ENCODE results near the gene LRFN2. TPM values are rescaled to one million over a fixed set of nuclear protein-coding genes. Genes with fewer than 3 reads are reported as not detected.

Gene LRFN2
- total RNA-seq, 1 donor from 2014 or later, result 0.32 TPM

DNA sequence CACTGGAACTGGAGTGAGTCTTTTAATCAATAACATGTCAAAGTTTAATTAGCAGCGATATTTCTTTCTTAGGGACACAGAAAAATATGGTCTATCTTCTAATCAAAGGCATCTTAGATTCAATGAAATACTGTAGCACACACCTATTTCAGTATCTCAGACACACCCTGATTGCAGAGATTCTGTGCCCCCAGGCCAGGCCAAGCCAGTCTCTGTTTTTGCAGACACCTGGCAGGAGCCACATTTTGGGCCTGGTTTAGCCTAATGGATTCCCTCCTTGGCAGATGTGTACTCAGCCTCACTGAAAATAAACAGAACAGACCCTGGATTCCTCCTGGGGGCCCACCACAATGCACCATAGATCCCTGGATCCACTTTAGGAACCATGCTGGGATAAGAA, 74.8 kb downstream of the LRFN2 start:
- Histone ChIP-seq H3K79me2 (ENCODE audit: insufficient read depth, low read length) (no peaks in the 10 kb centered on the region), H3K36me3 (ENCODE audit: insufficient read depth, low read length) (no peaks in the 10 kb centered on the region), H3K27ac (ENCODE audit: low read depth, low read length) (no peak overlapping the region), H3K4me3 (ENCODE audit: insufficient read depth, low read depth, low read length) (no peak overlapping the region), H3K4me1 (ENCODE audit: insufficient read depth, low read length) (no peaks in the 10 kb centered on the region), H4K20me1 (ENCODE audit: insufficient read depth, low read length) (no peaks in the 10 kb centered on the region), H3K27me3 (ENCODE audit: insufficient read depth, low read length) (peaks cover 1% of the 10 kb centered on the region), H2AFZ (ENCODE audit: low read depth, low read length) (no peak overlapping the region), H3K9me3 (ENCODE audit: insufficient read depth, low read depth, low read length) (no peaks in the 10 kb centered on the region), H3K9ac (ENCODE audit: low read length) (no peak overlapping the region), H3K4me2 (ENCODE audit: low read length) (no peak overlapping the region)
- H3K27ac Mint-ChIP-seq (ENCODE audit: unreplicated experiment), result no peak overlapping the region
- H3K9me3 Mint-ChIP-seq (ENCODE audit: unreplicated experiment), result no peaks in the 10 kb centered on the region
- peaks cover 3% of the 10 kb centered on the region for H3K4me1 Mint-ChIP-seq (ENCODE audit: low read depth, unreplicated experiment)
- TF ChIP-seq EZH2 (IDR thresholded peaks at IDR 0.05; ENCODE audit: insufficient read depth, low read length), result no peak
- TF ChIP-seq, protein P1, sequence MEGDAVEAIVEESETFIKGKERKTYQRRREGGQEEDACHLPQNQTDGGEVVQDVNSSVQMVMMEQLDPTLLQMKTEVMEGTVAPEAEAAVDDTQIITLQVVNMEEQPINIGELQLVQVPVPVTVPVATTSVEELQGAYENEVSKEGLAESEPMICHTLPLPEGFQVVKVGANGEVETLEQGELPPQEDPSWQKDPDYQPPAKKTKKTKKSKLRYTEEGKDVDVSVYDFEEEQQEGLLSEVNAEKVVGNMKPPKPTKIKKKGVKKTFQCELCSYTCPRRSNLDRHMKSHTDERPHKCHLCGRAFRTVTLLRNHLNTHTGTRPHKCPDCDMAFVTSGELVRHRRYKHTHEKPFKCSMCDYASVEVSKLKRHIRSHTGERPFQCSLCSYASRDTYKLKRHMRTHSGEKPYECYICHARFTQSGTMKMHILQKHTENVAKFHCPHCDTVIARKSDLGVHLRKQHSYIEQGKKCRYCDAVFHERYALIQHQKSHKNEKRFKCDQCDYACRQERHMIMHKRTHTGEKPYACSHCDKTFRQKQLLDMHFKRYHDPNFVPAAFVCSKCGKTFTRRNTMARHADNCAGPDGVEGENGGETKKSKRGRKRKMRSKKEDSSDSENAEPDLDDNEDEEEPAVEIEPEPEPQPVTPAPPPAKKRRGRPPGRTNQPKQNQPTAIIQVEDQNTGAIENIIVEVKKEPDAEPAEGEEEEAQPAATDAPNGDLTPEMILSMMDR (IDR thresholded peaks at IDR 0.05; ENCODE audit: insufficient read depth, low read depth, low read length), result no peak
- peaks cover 37% of the 10 kb centered on the region for H3K27me3 Mint-ChIP-seq (ENCODE audit: low read depth, unreplicated experiment)
- H3K36me3 Mint-ChIP-seq (ENCODE audit: low read depth, unreplicated experiment), result no peaks in the 10 kb centered on the region
- H3K4me3 Mint-ChIP-seq (ENCODE audit: unreplicated experiment), result no peak overlapping the region
- DNase-seq (ENCODE audit: low read depth) (no peak), FAIRE-seq (no peak)

DNA sequence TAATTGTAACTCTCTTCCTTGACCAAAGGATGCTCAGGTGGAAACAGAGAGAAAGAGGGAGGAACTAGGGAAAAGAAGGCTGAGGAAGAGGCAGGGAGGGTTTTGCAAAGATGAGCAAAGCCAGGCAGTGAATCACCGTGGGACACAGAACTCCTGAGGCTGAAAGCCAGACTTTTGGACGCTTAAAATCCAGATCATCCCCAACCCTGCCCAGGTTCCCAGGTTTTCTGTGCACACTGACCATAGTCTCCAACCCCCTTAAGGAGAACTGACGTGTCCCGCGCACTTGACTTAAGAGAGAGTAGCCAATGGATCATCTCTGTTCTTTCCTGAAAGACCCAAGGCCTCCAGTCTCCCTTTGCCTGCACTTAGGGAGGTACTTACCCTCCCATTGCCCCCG, 75.3 kb downstream of the LRFN2 start:
- no peak for FAIRE-seq
- peaks cover 37% of the 10 kb centered on the region for H3K27me3 Mint-ChIP-seq (ENCODE audit: low read depth, unreplicated experiment)
- no peak for TF ChIP-seq EZH2 (IDR thresholded peaks at IDR 0.05; ENCODE audit: insufficient read depth, low read length)
- TF ChIP-seq, protein P1 (IDR thresholded peaks at IDR 0.05; ENCODE audit: insufficient read depth, low read depth, low read length), result no peak

DNA sequence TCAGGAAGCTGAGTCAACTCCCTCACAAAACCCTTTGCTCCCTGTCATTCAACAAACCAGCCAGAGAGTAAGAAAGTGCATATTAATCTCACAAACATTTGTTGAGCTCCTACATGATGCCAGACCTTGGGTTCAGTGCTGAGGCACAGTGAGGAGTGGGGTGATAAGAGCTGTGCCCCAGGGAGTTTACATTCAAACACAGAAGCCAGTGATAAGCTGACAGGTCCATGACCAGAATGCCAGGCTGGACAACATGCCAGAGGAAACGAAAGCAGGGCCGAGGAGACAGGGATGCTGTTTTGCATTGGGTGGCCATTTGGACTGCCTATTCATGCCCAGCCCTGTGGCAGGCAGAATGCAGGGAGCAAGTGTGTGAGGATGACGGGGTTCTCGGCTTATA, 76.7 kb downstream of the LRFN2 start:
- FAIRE-seq, result no peak
- no peak overlapping the region for H3K9ac ChIP-seq (ENCODE audit: low read length)
- H3K4me3 ChIP-seq (ENCODE audit: insufficient read depth, low read depth, low read length), result no peak overlapping the region

More for the DNA sequence above, 75.3 kb downstream of the LRFN2 start:
- Mint-ChIP-seq H3K4me3 (ENCODE audit: unreplicated experiment) (no peak overlapping the region), H3K36me3 (ENCODE audit: low read depth, unreplicated experiment) (no peaks in the 10 kb centered on the region), H3K4me1 (ENCODE audit: low read depth, unreplicated experiment) (peaks cover 3% of the 10 kb centered on the region), H3K27ac (ENCODE audit: unreplicated experiment) (no peak overlapping the region), H3K9me3 (ENCODE audit: unreplicated experiment) (no peaks in the 10 kb centered on the region)
- H3K4me1 ChIP-seq (ENCODE audit: insufficient read depth, low read length), result no peaks in the 10 kb centered on the region
- H3K4me2 ChIP-seq (ENCODE audit: low read length), result no peak overlapping the region
- no peak overlapping the region for H2AFZ ChIP-seq (ENCODE audit: low read depth, low read length)
- H3K9ac ChIP-seq (ENCODE audit: low read length), result no peak overlapping the region
- no peak overlapping the region for H3K27ac ChIP-seq (ENCODE audit: low read depth, low read length)
- H3K36me3 ChIP-seq (ENCODE audit: insufficient read depth, low read length), result no peaks in the 10 kb centered on the region
- H3K4me3 ChIP-seq (ENCODE audit: insufficient read depth, low read depth, low read length), result no peak overlapping the region
- H3K9me3 ChIP-seq (ENCODE audit: insufficient read depth, low read depth, low read length), result no peaks in the 10 kb centered on the region
- no peaks in the 10 kb centered on the region for H3K27me3 ChIP-seq (ENCODE audit: insufficient read depth, low read length)
- no peaks in the 10 kb centered on the region for H3K79me2 ChIP-seq (ENCODE audit: insufficient read depth, low read length)
- no peak for DNase-seq (ENCODE audit: low read depth)
- H4K20me1 ChIP-seq (ENCODE audit: insufficient read depth, low read length), result no peaks in the 10 kb centered on the region

More for the DNA sequence above, 76.7 kb downstream of the LRFN2 start:
- Histone ChIP-seq H4K20me1 (ENCODE audit: insufficient read depth, low read length) (no peaks in the 10 kb centered on the region), H3K27ac (ENCODE audit: low read depth, low read length) (no peak overlapping the region), H3K27me3 (ENCODE audit: insufficient read depth, low read length) (no peaks in the 10 kb centered on the region), H3K36me3 (ENCODE audit: insufficient read depth, low read length) (no peaks in the 10 kb centered on the region), H3K4me1 (ENCODE audit: insufficient read depth, low read length) (no peaks in the 10 kb centered on the region), H3K79me2 (ENCODE audit: insufficient read depth, low read length) (no peaks in the 10 kb centered on the region), H2AFZ (ENCODE audit: low read depth, low read length) (no peak overlapping the region), H3K4me2 (ENCODE audit: low read length) (no peak overlapping the region), H3K9me3 (ENCODE audit: insufficient read depth, low read depth, low read length) (no peaks in the 10 kb centered on the region)
- no peak overlapping the region for H3K4me3 Mint-ChIP-seq (ENCODE audit: unreplicated experiment)
- TF ChIP-seq, protein P1 (IDR thresholded peaks at IDR 0.05; ENCODE audit: insufficient read depth, low read depth, low read length), result no peak
- TF ChIP-seq EZH2 (IDR thresholded peaks at IDR 0.05; ENCODE audit: insufficient read depth, low read length), result no peak
- H3K27me3 Mint-ChIP-seq (ENCODE audit: low read depth, unreplicated experiment), result peaks cover 32% of the 10 kb centered on the region
- H3K4me1 Mint-ChIP-seq (ENCODE audit: low read depth, unreplicated experiment), result peaks cover 3% of the 10 kb centered on the region
- no peaks in the 10 kb centered on the region for H3K9me3 Mint-ChIP-seq (ENCODE audit: unreplicated experiment)
- H3K27ac Mint-ChIP-seq (ENCODE audit: unreplicated experiment), result no peak overlapping the region
- H3K36me3 Mint-ChIP-seq (ENCODE audit: low read depth, unreplicated experiment), result no peaks in the 10 kb centered on the region
- no peak for DNase-seq (ENCODE audit: low read depth)

All from astrocyte (in vitro differentiated cells and primary cell).